HL-60 (cell line): ENCODE measurements around the gene SLC16A7.

ENCODE experiments used
- DNase-seq, 2 experiments: peaks; one replicate each; pipeline ENCODE4 v3.0.0-alpha.2; 2010 to 2020; ENCODE audit warnings: low read depth in 1 of 2, low spot score in 1 of 2
- H3K27ac ChIP-seq: fragments of 250-450 bp; sonication (Bioruptor Pico); replicated peaks from 2 replicates; pipeline ENCODE4 v1.5.1; 2020; ENCODE audit warnings: mild to moderate bottlenecking, moderate library complexity
- H3K27me3 ChIP-seq: fragments of 250-450 bp; sonication (Bioruptor Pico); 2 replicates; pipeline ENCODE4 v1.5.1; 2021; ENCODE audit warnings: mild to moderate bottlenecking, moderate library complexity; ENCODE audit not compliant: insufficient read depth, poor library complexity, severe bottlenecking
- H3K4me3 ChIP-seq: replicated peaks from 2 replicates; pipeline ENCODE4 v1.5.1; 2011; ENCODE audit warnings: mild to moderate bottlenecking, control low read depth, low read length; ENCODE audit not compliant: insufficient read depth
- GABPA ChIP-seq: IDR thresholded peaks from 2 replicates; pipeline ENCODE4 v1.6.1; 2012; ENCODE audit warnings: low read depth
- POLR2AphosphoS5 ChIP-seq: IDR thresholded peaks from 2 replicates; pipeline ENCODE4 v1.6.1; 2012; ENCODE audit warnings: low read depth
- SPI1 ChIP-seq: IDR thresholded peaks from 2 replicates; pipeline ENCODE4 v1.6.1; 2012; ENCODE audit warnings: low read depth, mild to moderate bottlenecking, borderline replicate concordance
- TF ChIP-seq, protein P1 (sequence below): IDR thresholded peaks from one replicate; pipeline ENCODE4 v1.5.1; 2011; ENCODE audit warnings: low read length, control low read depth, inconsistent platforms; ENCODE audit not compliant: insufficient read depth
- TF ChIP-seq, protein P2 (sequence below): IDR thresholded peaks from 2 replicates; pipeline ENCODE4 v1.6.1; 2012; ENCODE audit warnings: low read depth; ENCODE audit not compliant: insufficient replicate concordance

SLC16A7 gene

DNA sequence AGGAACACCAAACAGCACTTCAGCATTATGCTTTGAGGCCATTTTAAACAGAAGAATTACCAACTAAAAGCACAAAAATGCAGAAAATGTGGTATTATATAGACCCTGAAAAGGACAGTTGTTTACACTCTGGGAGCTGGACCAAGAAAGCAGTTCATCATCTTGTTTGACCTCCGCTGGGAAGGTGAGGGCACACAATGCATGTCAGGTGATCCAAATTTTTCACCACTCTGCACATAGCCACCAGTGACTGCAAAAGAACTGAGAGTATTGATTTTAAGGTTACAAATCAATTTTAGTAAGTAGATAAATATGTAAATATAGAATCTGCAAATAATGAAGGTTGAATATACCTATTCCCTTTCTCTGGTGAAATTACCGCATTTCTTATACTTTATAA, 119.6 kb downstream of the SLC16A7 start:
- no peaks in the 10 kb centered on the region for H3K27me3 ChIP-seq
- no peak for DNase-seq
- no peak overlapping the region for H3K27ac ChIP-seq
- TF ChIP-seq POLR2AphosphoS5 (no peak), GABPA (no peak), SPI1 (no peak)
- TF ChIP-seq, protein P1, sequence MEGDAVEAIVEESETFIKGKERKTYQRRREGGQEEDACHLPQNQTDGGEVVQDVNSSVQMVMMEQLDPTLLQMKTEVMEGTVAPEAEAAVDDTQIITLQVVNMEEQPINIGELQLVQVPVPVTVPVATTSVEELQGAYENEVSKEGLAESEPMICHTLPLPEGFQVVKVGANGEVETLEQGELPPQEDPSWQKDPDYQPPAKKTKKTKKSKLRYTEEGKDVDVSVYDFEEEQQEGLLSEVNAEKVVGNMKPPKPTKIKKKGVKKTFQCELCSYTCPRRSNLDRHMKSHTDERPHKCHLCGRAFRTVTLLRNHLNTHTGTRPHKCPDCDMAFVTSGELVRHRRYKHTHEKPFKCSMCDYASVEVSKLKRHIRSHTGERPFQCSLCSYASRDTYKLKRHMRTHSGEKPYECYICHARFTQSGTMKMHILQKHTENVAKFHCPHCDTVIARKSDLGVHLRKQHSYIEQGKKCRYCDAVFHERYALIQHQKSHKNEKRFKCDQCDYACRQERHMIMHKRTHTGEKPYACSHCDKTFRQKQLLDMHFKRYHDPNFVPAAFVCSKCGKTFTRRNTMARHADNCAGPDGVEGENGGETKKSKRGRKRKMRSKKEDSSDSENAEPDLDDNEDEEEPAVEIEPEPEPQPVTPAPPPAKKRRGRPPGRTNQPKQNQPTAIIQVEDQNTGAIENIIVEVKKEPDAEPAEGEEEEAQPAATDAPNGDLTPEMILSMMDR: no peak
- TF ChIP-seq, protein P2, sequence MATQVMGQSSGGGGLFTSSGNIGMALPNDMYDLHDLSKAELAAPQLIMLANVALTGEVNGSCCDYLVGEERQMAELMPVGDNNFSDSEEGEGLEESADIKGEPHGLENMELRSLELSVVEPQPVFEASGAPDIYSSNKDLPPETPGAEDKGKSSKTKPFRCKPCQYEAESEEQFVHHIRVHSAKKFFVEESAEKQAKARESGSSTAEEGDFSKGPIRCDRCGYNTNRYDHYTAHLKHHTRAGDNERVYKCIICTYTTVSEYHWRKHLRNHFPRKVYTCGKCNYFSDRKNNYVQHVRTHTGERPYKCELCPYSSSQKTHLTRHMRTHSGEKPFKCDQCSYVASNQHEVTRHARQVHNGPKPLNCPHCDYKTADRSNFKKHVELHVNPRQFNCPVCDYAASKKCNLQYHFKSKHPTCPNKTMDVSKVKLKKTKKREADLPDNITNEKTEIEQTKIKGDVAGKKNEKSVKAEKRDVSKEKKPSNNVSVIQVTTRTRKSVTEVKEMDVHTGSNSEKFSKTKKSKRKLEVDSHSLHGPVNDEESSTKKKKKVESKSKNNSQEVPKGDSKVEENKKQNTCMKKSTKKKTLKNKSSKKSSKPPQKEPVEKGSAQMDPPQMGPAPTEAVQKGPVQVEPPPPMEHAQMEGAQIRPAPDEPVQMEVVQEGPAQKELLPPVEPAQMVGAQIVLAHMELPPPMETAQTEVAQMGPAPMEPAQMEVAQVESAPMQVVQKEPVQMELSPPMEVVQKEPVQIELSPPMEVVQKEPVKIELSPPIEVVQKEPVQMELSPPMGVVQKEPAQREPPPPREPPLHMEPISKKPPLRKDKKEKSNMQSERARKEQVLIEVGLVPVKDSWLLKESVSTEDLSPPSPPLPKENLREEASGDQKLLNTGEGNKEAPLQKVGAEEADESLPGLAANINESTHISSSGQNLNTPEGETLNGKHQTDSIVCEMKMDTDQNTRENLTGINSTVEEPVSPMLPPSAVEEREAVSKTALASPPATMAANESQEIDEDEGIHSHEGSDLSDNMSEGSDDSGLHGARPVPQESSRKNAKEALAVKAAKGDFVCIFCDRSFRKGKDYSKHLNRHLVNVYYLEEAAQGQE: no peak
- H3K4me3 ChIP-seq: no peak overlapping the region

DNA sequence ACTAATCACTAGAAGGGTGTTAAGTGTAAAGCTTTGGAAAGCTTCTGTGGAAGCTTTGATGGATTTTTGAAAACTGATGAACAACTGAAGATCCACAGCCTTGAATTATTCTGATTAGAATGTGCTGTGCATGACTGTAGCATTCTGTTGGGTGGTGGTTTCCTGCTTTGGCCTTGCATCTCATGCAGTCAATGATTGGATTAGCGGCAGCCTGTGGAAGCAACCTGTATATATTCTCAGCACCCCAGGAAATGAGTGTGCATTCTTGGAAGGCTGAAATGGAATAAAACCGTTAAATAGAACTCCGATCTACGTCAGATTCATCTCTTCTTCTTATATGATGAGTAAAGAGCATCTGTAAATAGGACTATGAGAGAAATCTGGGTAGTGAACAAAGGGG, 120.2 kb downstream of the SLC16A7 start:
- TF ChIP-seq, protein P2: no peak
- TF ChIP-seq, protein P1: no peak
- TF ChIP-seq SPI1 (no peak), POLR2AphosphoS5 (no peak), GABPA (no peak)
- DNase-seq: no peak
- Histone ChIP-seq H3K27ac (no peak overlapping the region), H3K4me3 (no peak overlapping the region), H3K27me3 (no peaks in the 10 kb centered on the region)

DNA sequence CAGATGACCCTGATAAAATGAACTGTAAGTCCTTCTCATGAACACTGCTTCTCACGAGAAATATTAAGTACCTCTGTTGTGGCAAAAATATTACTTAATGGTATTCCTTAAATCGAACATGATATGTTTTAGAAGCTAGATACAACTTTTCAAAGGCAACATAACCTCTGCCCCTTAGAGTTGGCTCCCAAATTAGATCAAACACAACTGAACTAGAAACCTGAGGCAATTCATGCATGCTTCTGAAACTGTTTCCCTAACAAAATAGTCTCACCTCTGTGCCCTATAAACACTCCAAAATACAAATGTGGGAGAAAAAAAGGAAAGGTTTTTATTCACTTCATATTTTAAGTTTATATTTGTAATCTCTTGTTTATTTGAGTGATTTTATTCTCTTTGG, 121.6 kb downstream of the SLC16A7 start:
- H3K27ac ChIP-seq: no peak overlapping the region

More for the DNA sequence above, 121.6 kb downstream of the SLC16A7 start:
- no peak for DNase-seq
- H3K4me3 ChIP-seq: no peak overlapping the region
- no peaks in the 10 kb centered on the region for H3K27me3 ChIP-seq
- TF ChIP-seq, protein P2: no peak
- TF ChIP-seq SPI1: no peak
- no peak for TF ChIP-seq GABPA
- TF ChIP-seq POLR2AphosphoS5: no peak
- TF ChIP-seq, protein P1: no peak
